Neuronal stem cell (in vitro differentiated cells): Measurements from ENCODE around the gene CRYBG2.

Source experiments
- DNase-seq: peaks from one replicate; pipeline ENCODE4 v3.0.0-alpha.2; 2013; ENCODE audit warnings: low spot score
- H2AFZ ChIP-seq: one replicate; pipeline ENCODE4 v1.6.1; 2013; ENCODE audit warnings: mild to moderate bottlenecking, low read length, inconsistent platforms
- H2AK5ac ChIP-seq: 2 replicates; pipeline ENCODE4 v1.6.1; 2013; ENCODE audit warnings: low read depth, mild to moderate bottlenecking, inconsistent platforms, low read length, moderate library complexity, mixed read lengths
- H2BK120ac ChIP-seq: 2 replicates; pipeline ENCODE4 v1.6.1; 2013; ENCODE audit warnings: low read depth, mild to moderate bottlenecking, inconsistent platforms, low read length, moderate library complexity, mixed read lengths
- H2BK12ac ChIP-seq: one replicate; pipeline ENCODE4 v1.6.1; 2013; ENCODE audit warnings: low read length, inconsistent platforms
- H2BK15ac ChIP-seq: 2 replicates; pipeline ENCODE4 v1.6.1; 2013; ENCODE audit warnings: mild to moderate bottlenecking, low read length, inconsistent platforms, mixed read lengths
- H2BK5ac ChIP-seq: one replicate; pipeline ENCODE4 v1.6.1; 2013; ENCODE audit warnings: inconsistent platforms, mild to moderate bottlenecking, low read length, moderate library complexity
- H3K14ac ChIP-seq: one replicate; pipeline ENCODE4 v1.6.1; 2013; ENCODE audit warnings: low read length, inconsistent platforms
- H3K18ac ChIP-seq: 2 replicates; pipeline ENCODE4 v1.6.1; 2013; ENCODE audit warnings: low read length, inconsistent platforms
- H3K23ac ChIP-seq: 2 replicates; pipeline ENCODE4 v1.6.1; 2013; ENCODE audit warnings: low read depth, mild to moderate bottlenecking, mixed read lengths, low read length, inconsistent platforms; ENCODE audit not compliant: poor library complexity
- H3K27ac ChIP-seq: replicated peaks from 3 replicates; pipeline ENCODE4 v1.5.1; 2013; ENCODE audit warnings: low read length, inconsistent platforms
- H3K27me3 ChIP-seq, 3 experiments: 2 replicates each; pipeline ENCODE4 v1.6.1; 2013; ENCODE audit warnings: low read length in 3 of 3, mild to moderate bottlenecking in 2 of 3, inconsistent platforms in 1 of 3, low read depth in 1 of 3, mixed read lengths in 1 of 3, moderate library complexity in 1 of 3; ENCODE audit not compliant: control insufficient read depth in 3 of 3, insufficient read depth in 3 of 3
- H3K36me3 ChIP-seq, 2 donors: replicated peaks in 1 of 2; 2 replicates each; pipeline ENCODE4 v1.6.1; 2013; ENCODE audit warnings: low read length in 2 of 2; ENCODE audit not compliant: control insufficient read depth in 2 of 2, insufficient read depth in 2 of 2
- H3K4ac ChIP-seq: 2 replicates; pipeline ENCODE4 v1.6.1; 2013; ENCODE audit warnings: inconsistent platforms, mild to moderate bottlenecking, low read length, moderate library complexity
- H3K4me1 ChIP-seq, 2 donors: 1 replicate in 1 of 2; 2 replicates in 1 of 2; pipeline ENCODE4 v1.6.1; 2013; ENCODE audit warnings: low read length in 2 of 2, low read depth in 1 of 2; ENCODE audit not compliant: control insufficient read depth in 2 of 2, insufficient read depth in 1 of 2
- H3K4me2 ChIP-seq: one replicate; pipeline ENCODE4 v1.6.1; 2013; ENCODE audit warnings: mild to moderate bottlenecking, low read length, inconsistent platforms; ENCODE audit not compliant: insufficient read depth, poor library complexity, severe bottlenecking
- H3K4me3 ChIP-seq, 2 donors: 2 replicates each; pipeline ENCODE4 v1.5.1; 2013; ENCODE audit warnings: low read length in 2 of 2, mild to moderate bottlenecking in 2 of 2, inconsistent platforms in 1 of 2, moderate library complexity in 1 of 2
- H3K79me1 ChIP-seq: one replicate; pipeline ENCODE4 v1.6.1; 2013; ENCODE audit warnings: low read depth, mild to moderate bottlenecking, inconsistent platforms, low read length, moderate library complexity
- H3K9ac ChIP-seq: one replicate; pipeline ENCODE4 v1.6.1; 2013; ENCODE audit warnings: mild to moderate bottlenecking, low read depth, low read length, inconsistent platforms; ENCODE audit not compliant: poor library complexity
- H3K9me3 ChIP-seq, 2 donors: replicated peaks in 1 of 2; 2 replicates each; pipeline versions ENCODE3 to v1.6.1; 2013; ENCODE audit warnings: low read length in 2 of 2, mild to moderate bottlenecking in 2 of 2, inconsistent platforms in 1 of 2, low read depth in 1 of 2, mixed read lengths in 1 of 2, moderate library complexity in 1 of 2; ENCODE audit not compliant: control insufficient read depth in 2 of 2, insufficient read depth in 1 of 2
- H4K8ac ChIP-seq: one replicate; pipeline ENCODE4 v1.6.1; 2013; ENCODE audit warnings: low read depth, mild to moderate bottlenecking, inconsistent platforms, low read length, moderate library complexity
- H4K91ac ChIP-seq: one replicate; pipeline ENCODE4 v1.6.1; 2013; ENCODE audit warnings: low read length, low read depth, mild to moderate bottlenecking, inconsistent platforms; ENCODE audit not compliant: poor library complexity
- WGBS, 2 donors: extraction: QIAGEN DNeasy Blood & Tissue Kit; methylation state at CpG; one replicate each; pipeline ENCODE4 v1.1.7; 2013; ENCODE audit warnings: missing lambda C conversion rate in 2 of 2, mixed read lengths in 1 of 2; ENCODE audit not compliant: insufficient read length in 2 of 2, insufficient replicate concordance in 1 of 2; ENCODE audit errors: extremely low coverage in 2 of 2; 5-methylcytosine and 5-hydroxymethylcytosine counted together

The CRYBG2 gene

DNA sequence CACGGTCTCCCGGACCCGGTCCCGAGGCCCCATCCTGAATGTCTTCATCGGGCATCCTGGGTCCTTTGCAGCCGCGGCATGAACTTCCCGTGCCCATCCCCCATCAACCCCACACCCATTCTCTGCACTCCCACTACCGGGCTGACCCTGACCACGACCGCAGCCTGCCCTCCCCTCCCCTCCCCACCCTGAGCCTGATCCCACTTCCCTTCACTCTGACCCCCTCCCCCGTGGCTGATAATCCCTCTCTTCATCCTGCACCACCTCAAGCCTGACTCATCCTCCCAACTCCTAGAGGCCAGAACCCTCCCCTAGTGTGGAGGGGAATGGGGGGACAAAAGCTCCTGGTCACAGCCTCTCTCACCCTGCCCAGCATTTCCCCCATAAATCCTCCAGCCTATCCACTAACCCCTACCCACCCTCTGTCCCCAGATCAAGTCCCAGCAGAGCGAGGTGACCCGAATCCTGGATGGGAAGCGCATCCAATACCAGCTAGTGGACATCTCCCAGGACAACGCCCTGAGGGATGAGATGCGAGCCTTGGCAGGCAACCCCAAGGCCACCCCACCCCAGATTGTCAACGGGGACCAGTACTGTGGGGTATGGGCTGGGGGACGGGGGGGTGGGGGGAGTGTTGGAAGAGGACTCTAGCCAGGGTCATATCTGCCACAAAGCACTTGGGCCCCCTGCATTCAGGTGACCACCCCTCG is 73.4 kb downstream of the CRYBG2 start:
- no peak for DNase-seq
- H3K4me1 ChIP-seq: peaks cover 30 to 33% of the 10 kb centered on the region in 2 donors

DNA sequence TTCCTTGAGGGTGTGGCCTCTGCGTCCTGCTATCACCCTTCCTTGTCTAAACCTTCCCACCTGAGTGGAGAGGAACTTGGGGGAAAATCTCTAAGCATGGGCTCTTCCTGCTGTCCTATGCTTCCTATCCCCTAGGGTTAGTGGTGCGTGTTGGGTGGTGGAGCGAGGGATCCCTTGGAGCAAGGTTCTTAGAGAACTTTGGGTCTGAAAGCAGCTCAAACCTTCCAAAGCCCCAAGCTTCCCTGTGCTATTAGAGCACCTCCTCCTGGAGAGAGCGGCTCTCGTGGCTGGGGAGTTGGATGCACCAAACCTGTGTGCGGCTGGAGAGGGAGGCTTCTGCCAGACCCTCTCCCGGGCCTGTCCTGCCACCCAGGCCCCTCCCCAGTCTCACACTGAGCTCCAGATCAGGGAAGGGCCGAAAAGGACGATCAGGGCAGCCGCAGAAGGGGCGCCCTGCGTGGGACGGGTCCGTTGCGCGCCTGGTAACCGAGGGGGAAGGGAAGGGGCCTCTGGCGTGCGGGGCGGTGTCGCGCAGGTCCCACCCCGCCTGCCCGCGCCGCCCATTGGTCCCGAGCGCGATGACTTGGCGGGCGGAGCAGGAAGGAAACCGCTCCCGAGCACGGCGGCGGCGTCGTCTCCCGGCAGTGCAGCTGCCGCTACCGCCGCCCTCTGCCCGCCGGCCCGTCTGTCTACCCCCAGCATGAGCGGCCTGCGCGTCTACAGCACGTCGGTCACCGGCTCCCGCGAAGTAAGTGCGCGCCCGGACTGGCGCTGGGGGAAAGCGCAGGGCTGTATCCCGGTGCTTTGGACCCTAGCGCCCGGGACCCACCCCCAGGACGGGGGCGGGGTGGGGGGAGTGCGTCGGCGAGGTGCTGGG is 74.2 kb downstream of the CRYBG2 start, which contains the start of gene SH3BGRL3:
Gene SH3BGRL3 (plus strand): TSS at position 631 of the 877 bp plus-strand sequence. CDS start 70 bp downstream, at position 701.
- Histone ChIP-seq H3K4me3 (peak within 1 kb of the TSS; percentile 64 to 87), H2BK5ac (no peak within 1 kb of the TSS), H3K9me3 (no peaks in the 10 kb centered on the region), H3K18ac (peak within 1 kb of the TSS; percentile 97), H2BK12ac (no peak within 1 kb of the TSS), H2BK120ac (no peak within 1 kb of the TSS), H4K8ac (no peak within 1 kb of the TSS), H3K79me1 (peaks cover 10% of the 10 kb centered on the region), H2AK5ac (peak within 1 kb of the TSS; percentile 67), H2BK15ac (peak within 1 kb of the TSS; percentile 30), H3K23ac (peak within 1 kb of the TSS; percentile 92), H3K36me3 (peaks cover 34 to 56% of the 10 kb centered on the region in 2 donors), H3K27ac (peak within 1 kb of the TSS; percentile 69), H4K91ac (peak within 1 kb of the TSS; percentile 7), H3K14ac (peak within 1 kb of the TSS; percentile 23), H3K4me2 (peak within 1 kb of the TSS; percentile 95), H2AFZ (peak within 1 kb of the TSS; percentile 97), H3K4me1 (peaks cover 26 to 29% of the 10 kb centered on the region in 2 donors), H3K4ac (peak within 1 kb of the TSS; percentile 18), H3K9ac (peak within 1 kb of the TSS; percentile 93), H3K27me3 (no peaks in the 10 kb centered on the region)
- no CpG with 5 or more reads among the region's 66 CpGs for WGBS, 2 donors
- peak; percentile 74 for DNase-seq

More for the DNA sequence above, 73.4 kb downstream of the CRYBG2 start:
- Histone ChIP-seq H3K36me3 (peaks cover 31 to 54% of the 10 kb centered on the region in 2 donors), H4K91ac (peak overlapping the region; percentile 7), H3K4me3 (peak overlapping the region; percentile 64 to 87), H3K14ac (peak overlapping the region; percentile 23), H3K4me2 (peak overlapping the region; percentile 95), H2AFZ (peak overlapping the region; percentile 97), H3K9me3 (no peaks in the 10 kb centered on the region), H2BK12ac (no peak overlapping the region), H3K27me3 (no peaks in the 10 kb centered on the region), H3K18ac (peak overlapping the region; percentile 97), H2BK5ac (no peak overlapping the region), H3K79me1 (peaks cover 10% of the 10 kb centered on the region), H4K8ac (no peak overlapping the region), H2BK120ac (no peak overlapping the region), H3K9ac (peak overlapping the region; percentile 78), H3K4ac (peak overlapping the region; percentile 18), H2AK5ac (peak overlapping the region; percentile 67), H3K23ac (peak overlapping the region; percentile 92), H3K27ac (no peak overlapping the region), H2BK15ac (peak overlapping the region; percentile 30)
- no CpG with 5 or more reads among the region's 20 CpGs for WGBS, 2 donors

DNA sequence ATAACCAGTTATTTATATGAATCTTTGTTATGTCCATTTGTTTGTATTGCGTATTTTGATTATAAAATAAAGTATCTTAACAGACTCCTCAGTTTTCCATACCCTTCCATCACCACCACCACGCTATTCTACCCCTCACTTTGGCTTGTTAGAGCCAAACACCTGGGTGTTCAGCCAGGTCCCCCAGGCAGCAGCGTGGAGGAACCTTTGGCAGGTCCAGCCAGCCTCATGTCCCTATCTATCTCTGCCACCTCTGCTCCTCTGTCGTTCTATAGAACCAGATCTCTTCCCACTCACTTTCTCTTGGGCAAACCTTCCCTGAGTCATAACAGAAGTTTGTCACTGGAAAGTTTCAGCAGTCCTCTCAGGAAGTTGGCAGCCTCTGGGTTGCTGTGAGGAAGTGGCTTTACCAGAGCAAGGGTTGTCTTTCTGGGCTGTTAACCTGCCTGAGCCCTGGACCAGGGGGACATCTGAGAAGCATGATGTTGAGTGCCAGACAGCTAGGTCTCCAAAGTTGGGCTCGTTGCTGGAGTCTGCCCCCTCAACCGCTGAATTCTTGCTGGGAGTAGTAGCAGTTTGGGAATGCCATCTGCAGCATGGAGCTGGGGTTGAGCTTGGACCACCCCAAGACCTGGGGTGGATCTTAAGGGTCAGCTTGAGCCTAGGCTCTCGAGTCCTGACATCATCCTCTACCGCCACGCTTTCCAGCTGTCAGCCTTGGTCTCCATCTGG is 75.0 kb downstream of the CRYBG2 start:
- no peak overlapping the region for H2BK5ac ChIP-seq
- no peak overlapping the region for H2AFZ ChIP-seq
- H3K4me2 ChIP-seq: no peak overlapping the region
- DNase-seq: no peak
- H3K27ac ChIP-seq: peak overlapping the region; percentile 69
- no peak overlapping the region for H2BK120ac ChIP-seq
- WGBS, 2 donors: no CpG with 5 or more reads among the region's 9 CpGs
- no peak overlapping the region for H4K8ac ChIP-seq
- H3K9me3 ChIP-seq: no peaks in the 10 kb centered on the region
- H3K4ac ChIP-seq: no peak overlapping the region
- peak overlapping the region; percentile 64 to 87 for H3K4me3 ChIP-seq
- no peak overlapping the region for H2BK15ac ChIP-seq
- no peak overlapping the region for H4K91ac ChIP-seq
- no peak overlapping the region for H3K9ac ChIP-seq
- H3K14ac ChIP-seq: no peak overlapping the region
- H2AK5ac ChIP-seq: no peak overlapping the region
- peaks cover 10% of the 10 kb centered on the region for H3K79me1 ChIP-seq
- no peak overlapping the region for H3K18ac ChIP-seq
- peaks cover 37 to 62% of the 10 kb centered on the region in 2 donors for H3K36me3 ChIP-seq
- H2BK12ac ChIP-seq: no peak overlapping the region
- no peak overlapping the region for H3K23ac ChIP-seq
- H3K27me3 ChIP-seq: no peaks in the 10 kb centered on the region
- H3K4me1 ChIP-seq: peaks cover 26 to 27% of the 10 kb centered on the region in 2 donors
